B cell (primary cell): ENCODE results near the gene RNF224. TPM values are rescaled to one million over a fixed set of nuclear protein-coding genes. Genes with fewer than 3 reads are reported as not detected.

Experiments
- ATAC-seq: fragments of 200-7000 bp; cut with Tn5 transposase; one replicate; pipeline ENCODE4 v1.10.0; 2021; ENCODE audit warnings: low read depth, mild to moderate bottlenecking, moderate number of reproducible peaks, moderate library complexity
- CTCF ChIA-PET: fragments of 350-600 bp; sonication (Branson Sonifier 250); formaldehyde crosslinking; loops from one replicate; lab custom pipeline; 2021; ENCODE audit warnings: antibody characterized with exemption, inconsistent platforms; lab: Charles Lee
- POLR2A ChIA-PET: fragments of 350-600 bp; sonication (Branson Sonifier 250); formaldehyde crosslinking; loops from one replicate; lab custom pipeline; 2021; ENCODE audit warnings: antibody characterized with exemption; lab: Charles Lee
- DNase-seq: peaks from one replicate; pipeline ENCODE4 v3.0.0; 2013
- H2AFZ ChIP-seq: 2 replicates; pipeline ENCODE4 v1.6.1; 2012; ENCODE audit warnings: mild to moderate bottlenecking, low read depth, low read length; ENCODE audit not compliant: insufficient read depth, poor library complexity, severe bottlenecking
- H3K27ac ChIP-seq, 2 donors: 1 replicate in 1 of 2; 2 replicates in 1 of 2; pipeline ENCODE4 v1.5.1; 2012 to 2013; ENCODE audit warnings: low read length in 2 of 2, mild to moderate bottlenecking in 2 of 2, moderate library complexity in 1 of 2
- H3K27me3 ChIP-seq, 4 experiments: fragments of 200-600 bp in 1 of 4; sonication (generic) in 1 of 4; replicated peaks in 1 of 4; 1 replicate in 2 of 4; 2 replicates in 2 of 4; pipeline versions ENCODE4 v1.6.1 to v1.7.0; 2013 to 2016; ENCODE audit warnings: low read length in 3 of 4, mild to moderate bottlenecking in 2 of 4, mixed read lengths in 1 of 4, moderate library complexity in 1 of 4; ENCODE audit not compliant: insufficient read depth in 4 of 4, control insufficient read depth in 3 of 4; ENCODE audit errors: control extremely low read depth in 1 of 4
- H3K36me3 ChIP-seq, 2 experiments: replicated peaks in 1 of 2; 1 replicate in 1 of 2; 2 replicates in 1 of 2; pipeline versions ENCODE4 v1.6.1 to v1.7.1; 2013; ENCODE audit warnings: low read length in 1 of 2; ENCODE audit not compliant: insufficient read depth in 2 of 2, control insufficient read depth in 1 of 2; ENCODE audit errors: control extremely low read depth in 1 of 2, extremely low read depth in 1 of 2
- H3K4me1 ChIP-seq, 2 donors: fragments of 200-600 bp in 1 of 2; sonication (generic) in 1 of 2; 1 replicate in 1 of 2; 2 replicates in 1 of 2; pipeline versions ENCODE4 v1.5.1 to v1.6.1; 2013 to 2017; ENCODE audit warnings: low read length in 2 of 2; ENCODE audit not compliant: control insufficient read depth in 2 of 2, insufficient read depth in 2 of 2
- H3K4me2 ChIP-seq: replicated peaks from 2 replicates; pipeline ENCODE3; 2012; ENCODE audit warnings: mild to moderate bottlenecking, low read depth, low read length; ENCODE audit not compliant: poor library complexity, severe bottlenecking
- H3K4me3 ChIP-seq, 5 experiments: fragments of 200-600 bp in 1 of 5; sonication (generic) in 1 of 5; 1 replicate in 3 of 5; 2 replicates in 2 of 5; pipeline versions ENCODE4 v1.5.1 to v1.7.0; 2011 to 2016; ENCODE audit warnings: low read length in 4 of 5, mild to moderate bottlenecking in 4 of 5, low read depth in 2 of 5, control low read depth in 1 of 5, moderate library complexity in 1 of 5; ENCODE audit not compliant: insufficient read depth in 1 of 5; ENCODE audit errors: control extremely low read depth in 1 of 5, extremely low read depth in 1 of 5
- H3K79me2 ChIP-seq: fragments of 200-600 bp; sonication (generic); one replicate; pipeline ENCODE4 v1.6.0; 2016; ENCODE audit warnings: low read length; ENCODE audit not compliant: control insufficient read depth, insufficient read depth
- H3K9ac ChIP-seq: fragments of 200-600 bp; sonication (generic); 2 replicates; pipeline ENCODE4 v1.6.1; 2017; ENCODE audit warnings: mild to moderate bottlenecking, low read length, moderate library complexity
- H3K9me3 ChIP-seq, 3 donors: one replicate each; pipeline versions ENCODE4 v1.6.1 to v1.7.1; 2013; ENCODE audit warnings: low read length in 2 of 3; ENCODE audit not compliant: control insufficient read depth in 2 of 3, insufficient read depth in 1 of 3; ENCODE audit errors: control extremely low read depth in 1 of 3
- H4K20me1 ChIP-seq: 2 replicates; pipeline ENCODE4 v1.6.0; 2012; ENCODE audit warnings: mild to moderate bottlenecking, low read length; ENCODE audit not compliant: insufficient read depth, control insufficient read depth, poor library complexity, severe bottlenecking
- H3K27ac Mint-ChIP-seq: one replicate; pipeline ENCODE4 v1.8.0; 2021; ENCODE audit warnings: mixed read lengths
- H3K27me3 Mint-ChIP-seq: one replicate; pipeline ENCODE4 v1.8.0; 2021; ENCODE audit warnings: mixed read lengths
- H3K4me1 Mint-ChIP-seq: one replicate; pipeline ENCODE4 v1.8.0; 2021; ENCODE audit warnings: mixed read lengths
- H3K4me3 Mint-ChIP-seq: one replicate; pipeline ENCODE4 v1.8.0; 2021; ENCODE audit warnings: mixed read lengths
- H3K9me3 Mint-ChIP-seq: one replicate; pipeline ENCODE4 v1.8.0; 2022; ENCODE audit warnings: mixed read lengths; ENCODE audit not compliant: insufficient read depth
- EZH2 ChIP-seq: IDR thresholded peaks from 2 replicates; pipeline ENCODE4 v1.6.1; 2012; ENCODE audit warnings: borderline replicate concordance, low read depth, mild to moderate bottlenecking, moderate library complexity, low read length; ENCODE audit not compliant: insufficient read depth, poor library complexity, severe bottlenecking
- WGBS: methylation state at CpG from one replicate; pipeline ENCODE4 v1.1.5; 2013; ENCODE audit warnings: missing lambda C conversion rate; ENCODE audit not compliant: insufficient coverage; 5-methylcytosine and 5-hydroxymethylcytosine counted together
- intact Hi-C: fragments of 100-400 bp; cut with micrococcal nuclease; formaldehyde crosslinking; loops from one replicate; pipeline ENCODE4 v1.10.0; 2022
- polyA plus RNA-seq: library from polyadenylated mRNA; depleted of rRNA; stranded (reverse); fragments of >200 nt; gene quantifications from 2 replicates; pipeline ENCODE4 v1.2.3, GENCODE V29; 2012
- total RNA-seq, 2 donors: library from RNA; stranded (reverse); fragments of 120-200 nt in 1 of 2; gene quantifications; 1 replicate in 1 of 2; 2 replicates in 1 of 2; pipeline versions ENCODE4 v1.2.3 to v1.2.4, GENCODE V29; 2013 to 2022
- TF ChIP-seq, protein P1 (sequence below): fragments of 200-600 bp; IDR thresholded peaks from one replicate; pipeline ENCODE4 v1.8.0; 2022; ENCODE audit warnings: antibody characterized with exemption, mild to moderate bottlenecking

RNF224 gene
- total and polyA plus RNA-seq, 2 donors (not counting 1 experiment from before 2014, with no cell fraction given), result not detected

DNA sequence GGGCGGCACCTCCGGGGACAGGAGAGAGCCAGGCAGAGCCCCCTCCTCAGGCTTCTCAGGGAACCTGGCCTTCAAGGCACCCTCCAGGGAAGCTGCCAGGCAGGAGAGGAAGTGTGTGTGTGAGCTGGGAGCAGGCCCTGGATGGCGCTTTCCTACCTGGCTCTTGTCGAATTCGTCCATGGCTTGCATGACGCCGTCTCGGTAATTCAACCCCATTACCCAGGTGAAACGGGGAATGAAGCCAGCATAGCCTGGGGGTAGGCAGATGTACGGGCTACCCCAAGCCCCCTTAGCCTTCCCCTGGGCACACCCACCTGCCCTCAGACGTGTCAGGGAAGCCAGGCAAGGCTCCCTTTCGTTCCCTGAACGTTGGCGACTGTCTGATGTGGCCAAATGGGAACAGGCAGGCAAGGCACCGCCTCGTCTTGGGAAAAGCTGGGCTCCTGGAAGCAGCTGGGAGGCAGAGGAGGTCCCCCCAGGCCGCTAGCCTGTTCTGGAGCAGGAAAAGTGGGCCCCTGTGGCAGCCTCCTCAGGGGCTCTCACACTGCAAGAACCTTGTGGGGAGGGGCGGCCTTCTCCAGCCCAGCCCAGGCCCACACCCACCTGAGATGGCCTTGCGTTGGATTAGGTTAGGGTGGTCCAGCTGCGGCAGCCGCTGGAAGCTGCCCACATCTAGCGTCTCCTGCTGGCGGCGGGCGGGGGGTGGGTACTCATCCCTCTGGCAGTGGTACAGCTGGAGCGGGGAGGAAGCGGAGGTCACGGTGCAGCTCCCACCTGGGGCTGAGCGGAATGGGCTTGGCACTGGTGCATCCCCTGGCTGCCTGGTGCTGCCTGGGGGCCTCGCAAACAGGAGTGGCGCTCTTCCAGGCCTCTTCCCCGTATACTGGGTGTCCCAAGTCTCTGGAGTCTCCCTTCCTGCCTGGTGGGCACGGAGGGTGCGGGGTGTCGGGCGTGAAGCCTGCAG is 17.5 kb downstream of the RNF224 start:
- Histone ChIP-seq H4K20me1 (peaks cover 28% of the 10 kb centered on the region), H3K4me2 (no peak overlapping the region), H2AFZ (no peak overlapping the region), H3K79me2 (peaks cover 32% of the 10 kb centered on the region), H3K4me1 (peaks cover 12 to 16% of the 10 kb centered on the region in 2 donors), H3K9me3 (no peaks in the 10 kb centered on the region), H3K27me3 (no peaks in the 10 kb centered on the region), H3K27ac (no peak overlapping the region), H3K4me3 (no peak overlapping the region), H3K9ac (no peak overlapping the region), H3K36me3 (peaks cover 0 to 20% of the 10 kb centered on the region in 2 experiments)
- no peak for DNase-seq
- 90% methylated on average over 34 of the region's 36 CpGs for WGBS
- no peak for ATAC-seq
- no peak overlapping the region for H3K27ac Mint-ChIP-seq
- ChIA-PET CTCF (interaction anchor here (1.1 kb wide), 1 partner anchor 198 kb away, joined by 3 read pairs; no protein-coding TSS in a partner anchor), POLR2A (interaction anchor here (0.6 kb wide), 1 partner anchor 203 kb away, joined by 3 read pairs; no protein-coding TSS in a partner anchor)
- TF ChIP-seq EZH2, result no peak
- TF ChIP-seq, protein P1, sequence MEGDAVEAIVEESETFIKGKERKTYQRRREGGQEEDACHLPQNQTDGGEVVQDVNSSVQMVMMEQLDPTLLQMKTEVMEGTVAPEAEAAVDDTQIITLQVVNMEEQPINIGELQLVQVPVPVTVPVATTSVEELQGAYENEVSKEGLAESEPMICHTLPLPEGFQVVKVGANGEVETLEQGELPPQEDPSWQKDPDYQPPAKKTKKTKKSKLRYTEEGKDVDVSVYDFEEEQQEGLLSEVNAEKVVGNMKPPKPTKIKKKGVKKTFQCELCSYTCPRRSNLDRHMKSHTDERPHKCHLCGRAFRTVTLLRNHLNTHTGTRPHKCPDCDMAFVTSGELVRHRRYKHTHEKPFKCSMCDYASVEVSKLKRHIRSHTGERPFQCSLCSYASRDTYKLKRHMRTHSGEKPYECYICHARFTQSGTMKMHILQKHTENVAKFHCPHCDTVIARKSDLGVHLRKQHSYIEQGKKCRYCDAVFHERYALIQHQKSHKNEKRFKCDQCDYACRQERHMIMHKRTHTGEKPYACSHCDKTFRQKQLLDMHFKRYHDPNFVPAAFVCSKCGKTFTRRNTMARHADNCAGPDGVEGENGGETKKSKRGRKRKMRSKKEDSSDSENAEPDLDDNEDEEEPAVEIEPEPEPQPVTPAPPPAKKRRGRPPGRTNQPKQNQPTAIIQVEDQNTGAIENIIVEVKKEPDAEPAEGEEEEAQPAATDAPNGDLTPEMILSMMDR, result no peak
- no peak overlapping the region for H3K4me3 Mint-ChIP-seq
- intact Hi-C loops, result no loop called here
- H3K9me3 Mint-ChIP-seq, result no peaks in the 10 kb centered on the region
- H3K27me3 Mint-ChIP-seq, result no peaks in the 10 kb centered on the region
- H3K4me1 Mint-ChIP-seq, result peaks cover 22% of the 10 kb centered on the region
